HepG2 (cell line): ENCODE data around the gene VEZF1. TPM values are rescaled to one million over a fixed set of nuclear protein-coding genes. Genes with fewer than 3 reads are reported as not detected.

Source experiments
- ATAC-seq: fragments of 200-7000 bp; cut with Tn5 transposase; 3 replicates; pipeline ENCODE4 v1.9.1; 2020; ENCODE audit warnings: mild to moderate bottlenecking, moderate library complexity
- BruUV-seq: library from RNA; stranded (reverse); fragments of 400-500 nt; replicated peaks from 2 replicates; lab custom pipeline; 2021; lab: Mats Ljungman, UMichigan
- CTCF ChIA-PET: fragments of 300-600 bp; formaldehyde crosslinking; extraction: SDS; loops from one replicate; lab custom pipeline; 2021; ENCODE audit warnings: low total read pairs, inconsistent platforms, low intra/inter-chr PET ratio; lab: Yijun Ruan, JAX
- POLR2A ChIA-PET: fragments of 350-600 bp; sonication (Branson Sonifier 250); formaldehyde crosslinking; loops from one replicate; lab custom pipeline; 2020; ENCODE audit warnings: antibody characterized with exemption, inconsistent platforms; lab: Yijun Ruan, JAX
- DNase-seq: peaks from one replicate; pipeline ENCODE4 v3.0.0-alpha.2; 2015; ENCODE audit warnings: low spot score
- FAIRE-seq: peaks from 3 replicates; lab custom pipeline; 2011; peaks lifted over from hg19 to GRCh38; lab: Jason Lieb, UNC
- H2AFZ ChIP-seq: one replicate; pipeline ENCODE4 v1.6.1; 2011; ENCODE audit warnings: low read length, inconsistent platforms
- H3K27ac ChIP-seq: fragments of 300-600 bp; 3 replicates; pipeline ENCODE4 v1.8.0; 2011; ENCODE audit warnings: mixed run types, mild to moderate bottlenecking, mixed read lengths, low read length, inconsistent platforms; ENCODE audit not compliant: insufficient read depth; ENCODE audit errors: extremely low read length
- H3K27me3 ChIP-seq, 2 experiments: fragments of 200-600 bp in 1 of 2; 2 replicates in 1 of 2; 3 replicates in 1 of 2; pipeline versions ENCODE4 v1.6.0 to v1.8.0; 2011; ENCODE audit warnings: low read length in 2 of 2, mild to moderate bottlenecking in 2 of 2, moderate library complexity in 2 of 2, inconsistent platforms in 1 of 2; ENCODE audit not compliant: insufficient read depth in 2 of 2, control insufficient read depth in 1 of 2
- H3K36me3 ChIP-seq, 2 experiments: fragments of 200-600 bp in 1 of 2; replicated peaks in 1 of 2; 2 replicates in 1 of 2; 3 replicates in 1 of 2; pipeline versions ENCODE4 v1.5.1 to v1.8.0; 2011; ENCODE audit warnings: low read length in 2 of 2, inconsistent platforms in 1 of 2; ENCODE audit not compliant: insufficient read depth in 2 of 2, control insufficient read depth in 1 of 2
- H3K4me1 ChIP-seq: 2 replicates; pipeline ENCODE4 v1.5.1; 2012; ENCODE audit warnings: low read length, inconsistent platforms; ENCODE audit not compliant: insufficient read depth
- H3K4me2 ChIP-seq: 2 replicates; pipeline ENCODE4 v1.6.0; 2011; ENCODE audit warnings: low read depth, low read length, inconsistent platforms
- H3K4me3 ChIP-seq, 3 experiments: fragments of 200-600 bp in 1 of 3; sonication (generic), shearing (Covaris generic) in 1 of 3; replicated peaks in 1 of 3; 2 replicates each; pipeline ENCODE4 v1.5.1; 2011 to 2016; ENCODE audit warnings: low read length in 3 of 3, inconsistent platforms in 2 of 3, low read depth in 2 of 3, mild to moderate bottlenecking in 2 of 3, control low read depth in 1 of 3, mixed read lengths in 1 of 3; ENCODE audit not compliant: insufficient read depth in 1 of 3
- H3K79me2 ChIP-seq: one replicate; pipeline ENCODE4 v1.6.1; 2011; ENCODE audit warnings: low read length, inconsistent platforms; ENCODE audit not compliant: insufficient read depth
- H3K9ac ChIP-seq: 2 replicates; pipeline ENCODE4 v1.6.0; 2011; ENCODE audit warnings: mild to moderate bottlenecking, low read depth, low read length, inconsistent platforms; ENCODE audit not compliant: insufficient read depth
- H3K9me3 ChIP-seq: 2 replicates; pipeline ENCODE4 v1.5.1; 2012; ENCODE audit warnings: mild to moderate bottlenecking, low read length
- H4K20me1 ChIP-seq: 2 replicates; pipeline ENCODE4 v1.6.0; 2011; ENCODE audit warnings: inconsistent platforms, mild to moderate bottlenecking, low read length, moderate library complexity; ENCODE audit not compliant: insufficient read depth
- ARID3A ChIP-seq: IDR thresholded peaks from 2 replicates; pipeline ENCODE4 v1.6.1; 2012; ENCODE audit warnings: low read depth, low read length, improper control_type of control experiment
- BCLAF1 ChIP-seq: fragments of 450-650 bp; IDR thresholded peaks from 2 replicates; pipeline ENCODE4 v1.6.1; 2017; ENCODE audit warnings: mild to moderate bottlenecking
- CREM ChIP-seq, 2 experiments: sonication (generic) in 1 of 2; formaldehyde crosslinking in 1 of 2; IDR thresholded peaks; 2 replicates each; pipeline versions ENCODE4 v1.4.0 to v1.6.1; 2016 to 2020; ENCODE audit warnings: antibody characterized with exemption in 1 of 2, mild to moderate bottlenecking in 1 of 2, missing genetic modification reagents in 1 of 2
- DNMT3B ChIP-seq: conservative IDR thresholded peaks from 2 replicates; pipeline ENCODE4 v1.6.1; 2016; ENCODE audit warnings: missing biosample characterization, control low read depth
- KDM5A ChIP-seq: fragments of 200-600 bp; sonication (generic); IDR thresholded peaks from 2 replicates; pipeline ENCODE4 v1.7.0; 2018; ENCODE audit warnings: antibody characterized with exemption, mild to moderate bottlenecking, low read length, borderline replicate concordance
- MIER3 ChIP-seq: IDR thresholded peaks from 2 replicates; pipeline ENCODE4 v1.6.1; 2016; ENCODE audit warnings: missing compliant biosample characterization, borderline replicate concordance
- MLX ChIP-seq: IDR thresholded peaks from 2 replicates; pipeline ENCODE4 v1.6.1; 2016
- MXD4 ChIP-seq: IDR thresholded peaks from 2 replicates; pipeline ENCODE4 v1.6.1; 2016; ENCODE audit warnings: mild to moderate bottlenecking, missing biosample characterization, missing genetic modification reagents
- NBN ChIP-seq: fragments of 450-650 bp; conservative IDR thresholded peaks from 2 replicates; pipeline ENCODE4 v1.6.1; 2017
- NCOA2 ChIP-seq: sonication (generic); formaldehyde crosslinking; IDR thresholded peaks from 2 replicates; pipeline ENCODE4 v1.8.0; 2022; ENCODE audit warnings: inconsistent platforms
- PLRG1 ChIP-seq: fragments of 450-650 bp; conservative IDR thresholded peaks from 2 replicates; pipeline ENCODE4 v1.6.1; 2016
- PTBP1 ChIP-seq: fragments of 200-400 bp; formaldehyde crosslinking; IDR thresholded peaks from 2 replicates; pipeline ENCODE4 v1.6.1; 2018; ENCODE audit warnings: low read length, low read depth; ENCODE audit not compliant: poor library complexity, severe bottlenecking
- SATB2 ChIP-seq: sonication (generic); formaldehyde crosslinking; IDR thresholded peaks from 2 replicates; pipeline ENCODE4 v1.5.0; 2020; ENCODE audit warnings: missing genetic modification reagents
- SMC3 ChIP-seq: IDR thresholded peaks from 2 replicates; pipeline ENCODE4 v1.6.1; 2011; ENCODE audit warnings: low read length, improper control_type of control experiment
- TEAD3 ChIP-seq: optimal IDR thresholded peaks from 2 replicates; pipeline ENCODE3; 2016; ENCODE audit warnings: borderline replicate concordance
- ZNF230 ChIP-seq: sonication (generic); formaldehyde crosslinking; IDR thresholded peaks from 2 replicates; pipeline ENCODE4 v1.4.0; 2020; ENCODE audit warnings: mild to moderate bottlenecking, missing genetic modification reagents
- ZNF263 ChIP-seq: sonication (generic); formaldehyde crosslinking; IDR thresholded peaks from 2 replicates; pipeline ENCODE4 v1.4.0; 2020; ENCODE audit warnings: missing genetic modification reagents
- ZNF333 ChIP-seq: sonication (generic); formaldehyde crosslinking; IDR thresholded peaks from 2 replicates; pipeline ENCODE4 v1.4.0; 2020; ENCODE audit warnings: mild to moderate bottlenecking, missing genetic modification reagents, borderline replicate concordance
- ZNF878 ChIP-seq: sonication (generic); formaldehyde crosslinking; IDR thresholded peaks from 2 replicates; pipeline ENCODE4 v1.8.1; 2023; ENCODE audit warnings: mild to moderate bottlenecking, missing genetic modification reagents, moderate library complexity
- ZSCAN20 ChIP-seq: sonication (generic); formaldehyde crosslinking; IDR thresholded peaks from 2 replicates; pipeline ENCODE4 v1.4.0; 2020; ENCODE audit warnings: missing genetic modification reagents, mild to moderate bottlenecking, borderline replicate concordance
- WGBS: methylation state at CpG from one replicate; pipeline ENCODE4 v1.1.6; 2017; ENCODE audit warnings: low lambda C conversion rate; 5-methylcytosine and 5-hydroxymethylcytosine counted together
- in situ Hi-C: cut with HindIII; loops from 2 replicates; pipeline ENCODE4 v1.10.0; 2017; ENCODE audit warnings: low pct_unique_long_range_greater_than_20kb; ENCODE audit not compliant: extremely low pct_ligation_motif_present
- intact Hi-C: fragments of 100-400 bp; cut with micrococcal nuclease; formaldehyde crosslinking; loops from one replicate; pipeline ENCODE4 v1.10.0; 2022; ENCODE audit not compliant: unreplicated experiment
- polyA plus RNA-seq, 8 experiments: library from polyadenylated mRNA; depleted of rRNA in 3 of 8; stranded (reverse) in 7 of 8; unstranded in 1 of 8; fragments of >200 nt; fragmentation: Illumina TruSeq in 4 of 8; extraction: Trizol in 4 of 8; gene quantifications; 2 replicates each; pipeline versions ENCODE4 v1.2.1 to v1.2.3, GENCODE V29; 2011 to 2016; ENCODE audit warnings: low read depth in 4 of 8, missing spikeins in 1 of 8, mixed read lengths in 1 of 8; ENCODE audit not compliant: insufficient read depth in 1 of 8
- total RNA-seq, 5 experiments: library from RNA; depleted of rRNA; stranded (reverse); fragments of >200 nt; fragmentation: Illumina TruSeq; extraction: Trizol; gene quantifications; 2 replicates each; pipeline ENCODE4 v1.2.3, GENCODE V29; 2016; ENCODE audit warnings: low read depth in 1 of 5

The VEZF1 gene
- total and polyA plus RNA-seq, 2 of the 13 experiments (the other 11 are each of a cell fraction or from before 2014, with no cell fraction given), result 45.9 to 49.7 TPM

GRCh38 chr17:58005728-58006559 lies 17.9 kb upstream of the VEZF1 start:
- no TSS peak for BruUV-seq
- ChIA-PET POLR2A (interaction anchor here (1.2 to 3.8 kb wide), 16 partner anchors 10 to 625 kb away, joined by 5 to 71 read pairs (median 18); partner anchors contain the start of genes DYNLL2, MRPS23 and VEZF1), CTCF (interaction anchor here (1.2 kb wide), 1 partner anchor 107 kb away, joined by 3 read pairs; no protein-coding TSS in a partner anchor)
- Histone ChIP-seq H3K27me3 (no peaks in the 10 kb centered on the region; a peak in 1 of 5 replicates), H3K9ac (peak overlapping the region; percentile 100), H3K9me3 (no peaks in the 10 kb centered on the region), H3K4me2 (peak overlapping the region; percentile 91), H4K20me1 (peaks cover 49% of the 10 kb centered on the region), H2AFZ (no peak overlapping the region), H3K4me1 (peaks cover 65% of the 10 kb centered on the region), H3K36me3 (peaks cover 4 to 43% of the 10 kb centered on the region in 2 experiments), H3K4me3 (peak overlapping the region; percentile 79 to 99 (median 92)), H3K27ac (peak overlapping the region; percentile 99), H3K79me2 (peaks cover 54% of the 10 kb centered on the region)
- WGBS, result 1% methylated on average over 34 of the region's 36 CpGs
- in situ Hi-C loops (loop anchor here (5.0 kb wide), 1 partner anchor 81 kb away; no protein-coding TSS in a partner anchor), intact Hi-C loops (no loop called here)
- FAIRE-seq (no peak), ATAC-seq (no peak), DNase-seq (no peak)
- no peak for TF ChIP-seq ZNF230 (CRISPR knock-in tag)
- TF ChIP-seq MXD4 (CRISPR knock-in tag), result 0 out of 2 replicates have a peak, but pooled peaks have one; percentile 34
- TF ChIP-seq ZNF263 (CRISPR knock-in tag), result no peak
- TF ChIP-seq MIER3 (CRISPR knock-in tag), result 0 out of 2 replicates have a peak, but pooled peaks have one; percentile 7
- TF ChIP-seq KDM5A, result 0 out of 2 replicates have a peak, but pooled peaks have one; percentile 1
- no peak for TF ChIP-seq MLX (CRISPR knock-in tag)
- TF ChIP-seq ZNF878 (CRISPR knock-in tag), result 0 out of 2 replicates have a peak, but pooled peaks have one; percentile 62
- TF ChIP-seq ZNF333 (CRISPR knock-in tag), result no peak
- no peak for TF ChIP-seq PLRG1
- no peak for TF ChIP-seq BCLAF1
- TF ChIP-seq SMC3, result no peak
- no peak for TF ChIP-seq SATB2 (CRISPR knock-in tag)
- TF ChIP-seq CREM (IDR thresholded peaks at IDR 0.05), result 0 out of 2 replicates have a peak, but pooled peaks have one; percentile 2
- no peak for TF ChIP-seq CREM (CRISPR knock-in tag; IDR thresholded peaks at IDR 0.05)
- TF ChIP-seq TEAD3, result peak; percentile 32
- TF ChIP-seq NBN, result no peak
- TF ChIP-seq DNMT3B, result no peak
- TF ChIP-seq PTBP1, result no peak
- peak; percentile 55 for TF ChIP-seq NCOA2 (CRISPR knock-in tag)
- TF ChIP-seq ARID3A, result no peak
- no peak for TF ChIP-seq ZSCAN20
